Stimulated activated CD4-positive, alpha-beta T cell treated with anti-CD3 and anti-CD28 coated beads, Interleukin-1b, Interleukin-23, amount 100 ng/mL, for 48 hours (primary cell): Measurements from ENCODE around the gene SNAI3.

Source experiments
- DNase-seq: peaks from one replicate; pipeline ENCODE4 v3.0.0-alpha.2; 2020

The SNAI3 gene

DNA sequence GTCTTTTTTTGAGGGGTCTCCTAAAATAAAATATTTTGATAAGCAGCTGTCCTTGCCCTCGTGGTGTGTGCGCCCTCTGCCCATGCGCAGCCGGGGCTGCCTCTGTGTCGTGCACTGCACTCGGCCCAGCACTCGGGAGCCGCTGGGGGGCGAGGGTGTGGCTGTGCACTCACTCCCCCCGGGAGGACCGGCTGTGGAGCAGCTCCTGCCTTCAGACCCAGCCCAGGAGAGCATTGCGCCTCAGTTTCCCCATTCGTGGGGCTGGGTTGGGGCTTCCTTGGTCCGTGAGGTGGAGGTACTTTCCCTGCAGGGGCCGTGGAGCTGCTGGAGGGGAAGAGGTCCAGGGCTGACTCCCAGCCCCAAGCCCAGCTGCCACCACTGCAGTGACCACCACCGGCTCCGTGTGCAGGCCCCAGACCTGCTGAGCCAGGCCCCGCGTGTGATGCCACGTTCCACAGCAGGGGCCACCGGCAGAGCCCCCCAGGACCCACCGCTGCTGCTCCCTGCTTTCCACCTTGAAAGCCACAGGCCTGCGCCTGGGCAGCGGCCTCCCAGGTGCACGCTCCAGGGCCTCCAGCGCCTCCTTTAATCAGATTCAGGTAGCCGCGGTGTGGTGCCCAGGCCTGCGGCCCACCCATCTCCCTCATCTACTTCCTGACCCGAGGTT is 54.3 kb downstream of the SNAI3 start:
- DNase-seq = no peak

DNA sequence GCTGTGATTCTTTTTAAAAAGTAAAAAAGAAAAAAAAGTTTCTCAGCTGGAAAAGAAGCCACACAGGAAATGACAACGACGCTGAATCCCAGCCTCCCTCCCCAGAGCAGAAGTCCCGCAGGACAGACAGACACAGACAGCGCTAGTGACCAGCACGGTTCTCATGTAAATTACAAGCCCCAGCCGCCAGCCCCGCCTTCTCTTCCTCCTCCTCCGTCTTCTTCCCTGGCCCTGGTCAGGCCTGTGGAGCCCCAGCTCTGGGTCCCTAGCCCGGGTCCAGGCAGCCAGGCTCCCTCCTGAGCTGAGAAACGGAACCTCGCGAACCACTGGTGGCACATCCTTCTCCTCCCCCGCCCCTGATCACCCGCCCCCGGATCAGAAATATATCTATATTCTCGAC is 54.9 kb downstream of the SNAI3 start:
- DNase-seq = no peak

DNA sequence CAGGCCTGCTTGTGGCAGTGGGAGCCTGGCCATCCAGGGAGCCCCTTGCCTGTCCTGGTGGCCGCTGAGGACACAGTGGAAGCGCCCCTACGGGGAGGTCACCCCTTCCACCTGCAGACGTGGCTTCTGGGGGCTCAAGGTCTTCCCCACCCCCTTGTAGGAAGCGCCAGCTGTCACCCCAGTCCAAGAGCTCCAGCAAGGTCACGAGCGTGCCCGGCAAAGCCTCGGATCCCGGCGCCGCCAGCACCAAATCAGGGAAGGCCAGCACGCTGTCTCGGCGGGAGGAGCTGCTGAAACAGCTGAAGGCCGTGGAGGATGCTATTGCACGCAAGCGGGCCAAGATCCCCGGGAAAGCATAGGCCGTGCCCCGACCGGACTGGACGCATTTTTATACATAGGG is 55.4 kb downstream of the SNAI3 start:
- no peak for DNase-seq

DNA sequence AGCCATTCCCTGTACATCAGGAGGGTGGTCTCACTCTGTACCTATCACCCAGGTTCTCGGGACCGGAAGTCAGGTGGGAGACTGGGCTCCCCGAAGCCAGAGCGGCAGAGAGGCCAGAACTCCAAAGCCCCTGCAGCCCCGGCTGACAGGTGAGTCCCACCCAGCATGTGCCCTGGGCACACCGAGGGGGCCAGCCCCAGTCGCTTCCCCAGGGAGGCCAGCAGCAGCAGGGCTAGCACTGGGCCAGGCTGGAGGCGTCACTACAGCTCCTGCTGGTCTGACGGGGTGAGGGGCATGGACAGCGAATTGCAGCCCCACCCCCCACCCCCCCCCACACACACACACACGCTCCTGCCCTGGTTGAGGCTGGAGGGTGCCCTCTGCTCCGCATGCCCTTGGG is 55.9 kb downstream of the SNAI3 start:
- DNase-seq = no peak

DNA sequence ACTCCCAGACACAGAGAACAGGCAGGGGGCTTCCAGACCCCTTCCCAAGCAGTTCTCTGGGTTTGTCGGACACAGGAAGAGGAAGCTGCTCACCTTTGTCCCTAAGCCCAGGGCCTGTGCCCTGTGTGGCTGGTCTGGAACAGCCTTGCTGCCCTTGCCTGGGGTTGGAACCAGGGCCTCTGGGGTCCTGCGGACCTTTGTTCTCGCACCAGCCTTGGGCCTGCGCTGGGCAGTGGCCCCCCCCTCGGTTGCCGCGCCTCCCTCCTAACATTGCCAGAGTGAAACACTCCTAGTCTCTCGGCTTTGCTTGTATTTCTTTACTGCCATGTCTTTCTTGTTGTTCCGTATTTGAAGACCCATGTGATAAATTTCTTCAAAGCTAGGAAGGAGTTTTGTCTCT is 56.5 kb downstream of the SNAI3 start:
- DNase-seq = no peak

DNA sequence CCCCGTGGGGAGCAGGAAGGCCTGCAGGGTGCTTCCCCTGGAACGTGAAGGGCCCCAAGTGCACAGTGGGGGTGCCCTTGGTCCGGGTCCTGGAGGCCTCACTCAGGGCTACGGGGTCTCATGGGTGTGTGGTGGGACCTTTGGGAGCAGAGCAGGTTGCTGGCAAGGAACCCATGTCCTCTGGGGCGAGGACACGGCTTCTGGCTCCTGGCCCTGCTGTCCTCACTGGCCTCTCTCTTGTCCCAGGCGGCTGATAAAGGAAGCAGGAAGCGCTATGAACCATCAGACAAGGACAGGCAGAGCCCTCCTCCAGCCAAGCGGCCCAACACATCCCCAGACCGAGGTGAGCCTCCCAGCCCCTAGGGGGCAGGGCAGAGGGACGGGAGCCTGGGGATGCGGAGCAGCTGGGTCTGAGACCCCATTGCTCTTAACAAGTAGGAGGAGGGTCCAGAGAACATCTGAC is 57.8 kb downstream of the SNAI3 start:
- no peak for DNase-seq
